GM10248 (cell line): ENCODE results near the gene RTF1.

Experiments used
- CTCF ChIA-PET: fragments of 300-600 bp; sonication (Branson Sonifier 250); formaldehyde crosslinking; extraction: SDS; loops from one replicate; lab custom pipeline; 2021; ENCODE audit warnings: antibody characterized with exemption; lab: Yijun Ruan, JAX
- POLR2A ChIA-PET: fragments of 350-650 bp; sonication (Branson Sonifier 250); formaldehyde crosslinking; extraction: SDS; loops from one replicate; lab custom pipeline; 2020; ENCODE audit warnings: antibody characterized with exemption; lab: Yijun Ruan, JAX
- DNase-seq: peaks from one replicate; pipeline ENCODE4 v3.0.0; 2012; ENCODE audit errors: extremely low spot score
- CTCF ChIP-seq: IDR thresholded peaks from 2 replicates; pipeline ENCODE4 v1.5.1; 2012; ENCODE audit warnings: mild to moderate bottlenecking, low read depth; ENCODE audit errors: extremely low read depth, missing control alignments, control extremely low read depth

The RTF1 gene

GRCh38 chr15:41490355-41490754 lies 73.5 kb downstream of the RTF1 start:
- no peak for TF ChIP-seq CTCF
- ChIA-PET CTCF (interaction anchor here (1.1 kb wide), 1 partner anchor 24 kb away, joined by 4 read pairs; no protein-coding TSS in a partner anchor), POLR2A (interaction anchor here (0.7 kb wide), 2 partner anchors 8 to 170 kb away, joined by 4 to 11 read pairs; no protein-coding TSS in a partner anchor)
- peak; percentile 69 for DNase-seq

GRCh38 chr15:41491889-41492288 lies 75.0 kb downstream of the RTF1 start:
- ChIA-PET POLR2A (interaction anchor here (0.6 kb wide), 1 partner anchor 778 kb away, joined by 6 read pairs; no protein-coding TSS in a partner anchor), CTCF (interaction anchor here (1.2 to 3.2 kb wide), 2 partner anchors 26 to 527 kb away, joined by 3 to 10 read pairs; no protein-coding TSS in a partner anchor)
- no peak for DNase-seq
- no peak for TF ChIP-seq CTCF

GRCh38 chr15:41492597-41493204 lies 75.8 kb downstream of the RTF1 start:
- no peak for TF ChIP-seq CTCF
- ChIA-PET POLR2A (interaction anchor here (0.6 kb wide), 1 partner anchor 780 kb away, joined by 6 read pairs; no protein-coding TSS in a partner anchor), CTCF (interaction anchor here (1.2 to 3.2 kb wide), 6 partner anchors 11 to 587 kb away, joined by 3 to 10 read pairs (median 3); no protein-coding TSS in a partner anchor)
- DNase-seq: no peak

- TF ChIP-seq CTCF: no peak
- ChIA-PET CTCF (interaction anchor here (1.2 to 3.2 kb wide), 5 partner anchors 12 to 588 kb away, joined by 3 to 10 read pairs (median 3); no protein-coding TSS in a partner anchor), POLR2A (interaction anchor here (0.6 to 0.9 kb wide), 2 partner anchors 9 to 780 kb away, joined by 6 read pairs; no protein-coding TSS in a partner anchor)
- peak; percentile 95 for DNase-seq
Observed at GRCh38 chr15:41493205-41493901, 76.5 kb downstream of the RTF1 start, which contains the start of gene ITPKA. ITPKA (plus strand) TSS chr15:41493874; CDS start chr15:41493928, 54 bp downstream.

GRCh38 chr15:41493902-41494189 lies 77.0 kb downstream of the RTF1 start:
- CTCF ChIA-PET: interaction anchor here (1.2 to 3.2 kb wide), 4 partner anchors 12 to 588 kb away, joined by 3 to 10 read pairs (median 3); no protein-coding TSS in a partner anchor
- no peak for DNase-seq
- TF ChIP-seq CTCF: no peak
- POLR2A ChIA-PET: interaction anchor here (0.9 kb wide), 1 partner anchor 9 kb away, joined by 6 read pairs; no protein-coding TSS in a partner anchor
